Measurements from ENCODE around the gene SLC25A6.

Gene SLC25A6

GRCh38 chrX:1336948-1337779 lies 54.7 kb downstream of the SLC25A6 start:
- Histone ChIP-seq H3K9me3 (ENCODE audit: control insufficient read depth, insufficient read depth, low read depth, low read length) (peaks cover 14% of the 10 kb centered on the region), H3K9ac (ENCODE audit: low read length) (no peak overlapping the region), H3K27ac (ENCODE audit: low read depth, low read length) (no peak overlapping the region), H3K36me3 (ENCODE audit: control insufficient read depth, insufficient read depth, low read length) (no peaks in the 10 kb centered on the region), H3K4me3 (ENCODE audit: low read depth, low read length) (no peak overlapping the region), H3K27me3 (ENCODE audit: control insufficient read depth, insufficient read depth, low read length) (no peaks in the 10 kb centered on the region), H3K4me1 (ENCODE audit: control insufficient read depth, insufficient read depth, low read length) (no peaks in the 10 kb centered on the region)

- no peak within 1 kb of the TSS for H3K4me3 ChIP-seq (ENCODE audit: low read depth, low read length)
- H3K9ac ChIP-seq (ENCODE audit: low read length): no peak within 1 kb of the TSS
- no peaks in the 10 kb centered on the region for H3K36me3 ChIP-seq (ENCODE audit: control insufficient read depth, insufficient read depth, low read length)
- H3K9me3 ChIP-seq (ENCODE audit: control insufficient read depth, insufficient read depth, low read depth, low read length): peaks cover 8% of the 10 kb centered on the region
- H3K27me3 ChIP-seq (ENCODE audit: control insufficient read depth, insufficient read depth, low read length): no peaks in the 10 kb centered on the region
- no peak within 1 kb of the TSS for H3K27ac ChIP-seq (ENCODE audit: low read depth, low read length)
- H3K4me1 ChIP-seq (ENCODE audit: control insufficient read depth, insufficient read depth, low read length): no peaks in the 10 kb centered on the region
Measured at GRCh38 chrX:1336331-1336943, 55.5 kb downstream of the SLC25A6 start, which contains the start of gene IL3RA. Gene IL3RA (plus strand): TSS chrX:1336785. CDS start chrX:1341766, 4,981 bp downstream.

All from HUES6 (cell line).